ENCODE measurements around the gene STK32C.

STK32C gene

GRCh38 chr10:132249226-132249724 lies 58.5 kb downstream of the STK32C start:
- DNase-seq (ENCODE audit: low spot score), result no peak
- TF ChIP-seq, protein P1, sequence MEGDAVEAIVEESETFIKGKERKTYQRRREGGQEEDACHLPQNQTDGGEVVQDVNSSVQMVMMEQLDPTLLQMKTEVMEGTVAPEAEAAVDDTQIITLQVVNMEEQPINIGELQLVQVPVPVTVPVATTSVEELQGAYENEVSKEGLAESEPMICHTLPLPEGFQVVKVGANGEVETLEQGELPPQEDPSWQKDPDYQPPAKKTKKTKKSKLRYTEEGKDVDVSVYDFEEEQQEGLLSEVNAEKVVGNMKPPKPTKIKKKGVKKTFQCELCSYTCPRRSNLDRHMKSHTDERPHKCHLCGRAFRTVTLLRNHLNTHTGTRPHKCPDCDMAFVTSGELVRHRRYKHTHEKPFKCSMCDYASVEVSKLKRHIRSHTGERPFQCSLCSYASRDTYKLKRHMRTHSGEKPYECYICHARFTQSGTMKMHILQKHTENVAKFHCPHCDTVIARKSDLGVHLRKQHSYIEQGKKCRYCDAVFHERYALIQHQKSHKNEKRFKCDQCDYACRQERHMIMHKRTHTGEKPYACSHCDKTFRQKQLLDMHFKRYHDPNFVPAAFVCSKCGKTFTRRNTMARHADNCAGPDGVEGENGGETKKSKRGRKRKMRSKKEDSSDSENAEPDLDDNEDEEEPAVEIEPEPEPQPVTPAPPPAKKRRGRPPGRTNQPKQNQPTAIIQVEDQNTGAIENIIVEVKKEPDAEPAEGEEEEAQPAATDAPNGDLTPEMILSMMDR (IDR thresholded peaks at IDR 0.05; ENCODE audit: borderline replicate concordance, control extremely low read depth, extremely low read depth, insufficient read depth, missing control alignments), result no peak
- in situ Hi-C loops (cut with MboI; ENCODE audit: low sequenced_read_pairs, unreplicated experiment), result no loop called here

GRCh38 chr10:132248455-132249225 lies 59.1 kb downstream of the STK32C start:
- TF ChIP-seq, protein P1 (IDR thresholded peaks at IDR 0.05; ENCODE audit: borderline replicate concordance, control extremely low read depth, extremely low read depth, insufficient read depth, missing control alignments), result no peak
- in situ Hi-C loops (cut with MboI; ENCODE audit: low sequenced_read_pairs, unreplicated experiment), result no loop called here
- DNase-seq (ENCODE audit: low spot score), result peak; percentile 84

- TF ChIP-seq, protein P1 (IDR thresholded peaks at IDR 0.05; ENCODE audit: borderline replicate concordance, control extremely low read depth, extremely low read depth, insufficient read depth, missing control alignments), result no peak
- DNase-seq (ENCODE audit: low spot score), result no peak
- in situ Hi-C loops (cut with MboI; ENCODE audit: low sequenced_read_pairs, unreplicated experiment), result no loop called here
These were observed 59.8 kb downstream of the STK32C start for GRCh38 chr10:132247943-132248342.

- no peak for DNase-seq (ENCODE audit: low spot score)
- TF ChIP-seq, protein P1 (IDR thresholded peaks at IDR 0.05; ENCODE audit: borderline replicate concordance, control extremely low read depth, extremely low read depth, insufficient read depth, missing control alignments), result no peak
- in situ Hi-C loops (cut with MboI; ENCODE audit: low sequenced_read_pairs, unreplicated experiment), result no loop called here
These were observed 61.5 kb downstream of the STK32C start for GRCh38 chr10:132246296-132246695.

DNA sequence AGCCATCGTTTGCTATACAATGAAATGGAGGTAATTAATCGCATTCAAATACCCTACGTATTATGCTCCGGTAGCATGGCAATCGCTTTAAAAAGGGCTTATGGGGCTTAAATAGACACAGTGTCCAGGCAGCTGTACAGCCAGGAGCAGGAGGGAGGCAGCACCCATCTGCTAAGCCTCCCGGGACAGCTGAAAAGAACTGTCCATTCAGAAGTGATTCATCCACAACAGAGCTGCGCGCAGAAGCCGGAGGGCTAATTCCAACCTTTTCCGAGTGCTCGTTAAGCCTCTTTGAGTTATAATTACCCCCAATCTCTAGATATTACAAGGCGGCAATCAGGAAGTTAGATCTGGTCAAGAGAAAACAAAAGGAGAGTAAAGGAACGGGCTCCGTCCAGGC lies 62.7 kb downstream of the STK32C start:
- TF ChIP-seq, protein P1 (IDR thresholded peaks at IDR 0.05; ENCODE audit: borderline replicate concordance, control extremely low read depth, extremely low read depth, insufficient read depth, missing control alignments), result no peak
- in situ Hi-C loops (cut with MboI; ENCODE audit: low sequenced_read_pairs, unreplicated experiment), result no loop called here
- DNase-seq (ENCODE audit: low spot score), result no peak

DNA sequence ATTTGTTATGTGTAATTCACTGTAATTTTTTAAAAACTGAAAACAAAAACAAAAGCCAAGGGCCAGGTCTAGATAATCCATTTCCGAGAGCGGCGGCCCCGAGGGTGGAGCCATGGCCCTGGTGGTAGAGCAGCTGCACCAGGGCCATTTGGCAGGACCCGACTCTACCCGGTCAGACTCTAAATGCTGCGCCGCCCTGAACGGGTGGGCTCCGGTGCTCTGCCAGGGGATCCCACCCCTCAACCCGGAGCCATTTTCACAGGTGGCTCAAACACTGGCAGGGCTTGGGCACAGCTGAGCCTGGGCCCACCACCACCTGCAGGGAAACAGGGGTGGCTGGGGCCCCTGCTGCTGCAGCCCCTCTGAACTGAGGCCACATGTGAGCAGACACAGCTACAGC lies 64.1 kb downstream of the STK32C start:
- in situ Hi-C loops (cut with MboI; ENCODE audit: low sequenced_read_pairs, unreplicated experiment), result no loop called here
- TF ChIP-seq, protein P1 (IDR thresholded peaks at IDR 0.05; ENCODE audit: borderline replicate concordance, control extremely low read depth, extremely low read depth, insufficient read depth, missing control alignments), result no peak

More for the DNA sequence above, 64.1 kb downstream of the STK32C start:
- no peak for DNase-seq (ENCODE audit: low spot score)

All from GM13976 (cell line).